HCT116 (cell line): ENCODE results near the gene TJP2.

Source experiments
- CTCF ChIP-seq, 3 experiments: fragments of 200-600 bp in 1 of 3; sonication (generic) in 1 of 3; IDR thresholded peaks in 2 of 3; conservative IDR thresholded peaks in 1 of 3; 2 replicates each; pipeline ENCODE4 v1.5.1; 2012 to 2017; ENCODE audit warnings: low read depth in 2 of 3, low read length in 2 of 3, antibody characterized with exemption in 1 of 3, borderline replicate concordance in 1 of 3, control low read depth in 1 of 3, mild to moderate bottlenecking in 1 of 3, mixed read lengths in 1 of 3, mixed run types in 1 of 3, moderate library complexity in 1 of 3; ENCODE audit not compliant: insufficient read depth in 1 of 3
- ELF1 ChIP-seq: IDR thresholded peaks from 2 replicates; pipeline ENCODE4 v1.6.1; 2012; ENCODE audit warnings: low read depth, borderline replicate concordance
- EZH2 ChIP-seq: fragments of 200-600 bp; sonication (generic); IDR thresholded peaks from 2 replicates; pipeline ENCODE4 v1.6.1; 2017; ENCODE audit warnings: antibody characterized with exemption, mixed run types
- EZH2phosphoT487 ChIP-seq: fragments of 200-600 bp; IDR thresholded peaks from 2 replicates; pipeline ENCODE4 v1.6.1; 2018; ENCODE audit warnings: antibody characterized with exemption, borderline replicate concordance
- MAX ChIP-seq: IDR thresholded peaks from 2 replicates; pipeline ENCODE4 v1.6.1; 2012
- POLR2A ChIP-seq: IDR thresholded peaks from 2 replicates; pipeline ENCODE4 v1.7.0; 2011; ENCODE audit warnings: borderline replicate concordance; ENCODE audit not compliant: insufficient read depth, insufficient read length; ENCODE audit errors: extremely low read depth
- REST ChIP-seq: IDR thresholded peaks from 2 replicates; pipeline ENCODE4 v1.6.1; 2012; ENCODE audit warnings: low read depth
- ZNF274 ChIP-seq: fragments of 200-500 bp; sonication (Bioruptor generic); IDR thresholded peaks from 2 replicates; pipeline ENCODE4 v1.6.1; 2014; ENCODE audit warnings: mild to moderate bottlenecking, low read depth, low read length, inconsistent platforms

GRCh38 chr9:69265891-69266290, 91.8 kb downstream of the TJP2 start:
- no peak for TF ChIP-seq EZH2phosphoT487
- no peak for TF ChIP-seq CTCF (IDR thresholded peaks at IDR 0.05 in 2 of 3, conservative IDR thresholded peaks at IDR 0.05 in 1 of 3; ENCODE audit: borderline replicate concordance in 1 of 3, insufficient read depth in 1 of 3, low read depth in 2 of 3, low read length in 2 of 3)
- TF ChIP-seq ZNF274 = no peak
- TF ChIP-seq MAX = no peak
- no peak for TF ChIP-seq REST
- no peak for TF ChIP-seq ELF1
- TF ChIP-seq EZH2 = no peak
- no peak for TF ChIP-seq POLR2A
